H9 (cell line): Measurements from ENCODE around the gene THSD4. TPM values are rescaled to one million over a fixed set of nuclear protein-coding genes. Genes with fewer than 3 reads are reported as not detected.

ENCODE experiments used
- DNase-seq: peaks from one replicate; pipeline ENCODE4 v3.0.0-alpha.2; 2017
- H2AFZ ChIP-seq: one replicate; pipeline ENCODE4 v1.6.1; 2013; ENCODE audit warnings: mild to moderate bottlenecking, low read length, control low read depth, moderate library complexity
- H2AK5ac ChIP-seq: 2 replicates; pipeline ENCODE4 v1.6.1; 2013; ENCODE audit warnings: low read length, control low read depth, mixed read lengths; ENCODE audit not compliant: insufficient read length
- H2BK120ac ChIP-seq: one replicate; pipeline ENCODE4 v1.6.1; 2013; ENCODE audit warnings: low read depth, mild to moderate bottlenecking, low read length, control low read depth, inconsistent platforms; ENCODE audit not compliant: poor library complexity, severe bottlenecking
- H2BK12ac ChIP-seq: 2 replicates; pipeline ENCODE4 v1.6.1; 2013; ENCODE audit warnings: low read length, control low read depth, mixed read lengths, low read depth; ENCODE audit not compliant: insufficient read length
- H2BK15ac ChIP-seq: 2 replicates; pipeline ENCODE4 v1.6.1; 2013; ENCODE audit warnings: low read depth, low read length, control low read depth
- H2BK20ac ChIP-seq: one replicate; pipeline ENCODE4 v1.6.1; 2013; ENCODE audit warnings: low read depth, mild to moderate bottlenecking, low read length, control low read depth, inconsistent platforms; ENCODE audit not compliant: poor library complexity, severe bottlenecking
- H2BK5ac ChIP-seq: 2 replicates; pipeline ENCODE4 v1.6.1; 2013; ENCODE audit warnings: low read length, control low read depth, mixed read lengths; ENCODE audit not compliant: insufficient read length
- H3K14ac ChIP-seq: 2 replicates; pipeline ENCODE4 v1.6.1; 2013; ENCODE audit warnings: low read length, control low read depth; ENCODE audit not compliant: insufficient read depth
- H3K18ac ChIP-seq: 2 replicates; pipeline ENCODE4 v1.6.1; 2013; ENCODE audit warnings: low read depth, mild to moderate bottlenecking, mixed read lengths, low read length, control low read depth; ENCODE audit not compliant: insufficient read length
- H3K23ac ChIP-seq: 2 replicates; pipeline ENCODE4 v1.6.1; 2013; ENCODE audit warnings: low read length, control low read depth, mixed read lengths, low read depth; ENCODE audit not compliant: insufficient read length
- H3K23me2 ChIP-seq: 2 replicates; pipeline ENCODE4 v1.6.1; 2013; ENCODE audit warnings: low read depth, mild to moderate bottlenecking, mixed read lengths, low read length, control low read depth; ENCODE audit not compliant: insufficient read length, poor library complexity, severe bottlenecking
- H3K27ac ChIP-seq: 2 replicates; pipeline ENCODE4 v1.5.1; 2013; ENCODE audit warnings: low read length, control low read depth, mixed read lengths, low read depth; ENCODE audit not compliant: insufficient read length
- H3K27me3 ChIP-seq: 2 replicates; pipeline ENCODE4 v1.6.1; 2013; ENCODE audit warnings: low read length, control low read depth, inconsistent platforms; ENCODE audit not compliant: insufficient read depth
- H3K4ac ChIP-seq: 2 replicates; pipeline ENCODE4 v1.6.1; 2013; ENCODE audit warnings: low read depth, mild to moderate bottlenecking, control low read depth, inconsistent platforms, low read length, moderate library complexity
- H3K4me1 ChIP-seq: 2 replicates; pipeline ENCODE4 v1.6.1; 2013; ENCODE audit warnings: low read length, control low read depth, inconsistent platforms; ENCODE audit not compliant: insufficient read depth
- H3K4me2 ChIP-seq: 2 replicates; pipeline ENCODE4 v1.6.1; 2013; ENCODE audit warnings: low read length, control low read depth, mixed read lengths; ENCODE audit not compliant: insufficient read length, insufficient read depth
- H3K56ac ChIP-seq: 2 replicates; pipeline ENCODE4 v1.6.1; 2013; ENCODE audit warnings: low read depth, mild to moderate bottlenecking, mixed read lengths, low read length, control low read depth; ENCODE audit not compliant: insufficient read length
- H3K79me1 ChIP-seq: 2 replicates; pipeline ENCODE4 v1.6.1; 2013; ENCODE audit warnings: low read depth, mild to moderate bottlenecking, moderate library complexity, low read length, control low read depth, inconsistent platforms; ENCODE audit not compliant: insufficient read depth, poor library complexity, severe bottlenecking
- H3K79me2 ChIP-seq: 2 replicates; pipeline ENCODE4 v1.6.1; 2013; ENCODE audit warnings: low read length, control low read depth, inconsistent platforms; ENCODE audit not compliant: insufficient read depth
- H3K9ac ChIP-seq: 2 replicates; pipeline ENCODE4 v1.6.1; 2013; ENCODE audit warnings: low read length, control low read depth, mixed read lengths; ENCODE audit not compliant: insufficient read length; ENCODE audit errors: extremely low read depth
- H3K9me3 ChIP-seq: one replicate; pipeline ENCODE4 v1.6.1; 2013; ENCODE audit warnings: low read depth, low read length, inconsistent platforms; ENCODE audit not compliant: control insufficient read depth
- H3T11ph ChIP-seq: one replicate; pipeline ENCODE4 v1.6.1; 2013; ENCODE audit warnings: mild to moderate bottlenecking, low read length, control low read depth, inconsistent platforms
- H4K20me1 ChIP-seq: one replicate; pipeline ENCODE4 v1.6.1; 2013; ENCODE audit not compliant: control insufficient read depth, insufficient read length, insufficient read depth
- H4K5ac ChIP-seq: 2 replicates; pipeline ENCODE4 v1.6.1; 2013; ENCODE audit warnings: low read depth, mild to moderate bottlenecking, mixed read lengths, low read length, control low read depth; ENCODE audit not compliant: insufficient read length
- H4K8ac ChIP-seq: replicated peaks from 2 replicates; pipeline ENCODE4 v1.6.1; 2013; ENCODE audit warnings: low read length, control low read depth, mixed read lengths, low read depth; ENCODE audit not compliant: insufficient read length
- H4K91ac ChIP-seq: 2 replicates; pipeline ENCODE4 v1.6.1; 2013; ENCODE audit warnings: low read depth, mild to moderate bottlenecking, moderate library complexity, mixed read lengths, low read length, control low read depth; ENCODE audit not compliant: insufficient read length
- H3K27ac Mint-ChIP-seq, 3 experiments: 2 replicates in 2 of 3; 3 replicates in 1 of 3; pipeline ENCODE4 v1.8.0; 2020 to 2021; ENCODE audit warnings: mixed read lengths in 3 of 3, mild to moderate bottlenecking in 1 of 3, moderate library complexity in 1 of 3
- H3K27me3 Mint-ChIP-seq: 2 replicates; pipeline ENCODE4 v1.8.0; 2021; ENCODE audit warnings: low read depth, mild to moderate bottlenecking, moderate library complexity, mixed read lengths
- H3K36me3 Mint-ChIP-seq, 3 experiments: 2 replicates in 2 of 3; 3 replicates in 1 of 3; pipeline ENCODE4 v1.8.0; 2020 to 2021; ENCODE audit warnings: low read depth in 3 of 3, mixed read lengths in 3 of 3; ENCODE audit not compliant: insufficient read depth in 1 of 3
- H3K4me1 Mint-ChIP-seq, 2 experiments: 2 replicates each; pipeline ENCODE4 v1.8.0; 2020; ENCODE audit warnings: mixed read lengths in 2 of 2
- H3K4me3 Mint-ChIP-seq, 2 experiments: 2 replicates in 1 of 2; 3 replicates in 1 of 2; pipeline ENCODE4 v1.8.0; 2020 to 2021; ENCODE audit warnings: mild to moderate bottlenecking in 2 of 2, mixed read lengths in 2 of 2, moderate library complexity in 1 of 2
- H3K9me3 Mint-ChIP-seq, 2 experiments: 2 replicates in 1 of 2; 3 replicates in 1 of 2; pipeline ENCODE4 v1.8.0; 2020; ENCODE audit warnings: mild to moderate bottlenecking in 2 of 2, mixed read lengths in 2 of 2, moderate library complexity in 1 of 2
- WGBS: extraction: QIAGEN DNeasy Blood & Tissue Kit; methylation state at CpG from one replicate; pipeline ENCODE4 v1.1.7; 2013; ENCODE audit warnings: missing lambda C conversion rate, low lambda C conversion rate, mixed read lengths; ENCODE audit not compliant: insufficient read length; ENCODE audit errors: extremely low coverage; 5-methylcytosine and 5-hydroxymethylcytosine counted together
- total RNA-seq: library from RNA; stranded (reverse); gene quantifications from 2 replicates; pipeline ENCODE4 v1.2.1, GENCODE V29; 2021
- TF ChIP-seq, protein P1 (sequence below): fragments of 200-600 bp; sonication (generic); conservative IDR thresholded peaks from 3 replicates; pipeline ENCODE4 v1.8.0; 2021; ENCODE audit warnings: antibody characterized with exemption, mild to moderate bottlenecking

THSD4 gene
- total RNA-seq, 1 experiment from 2014 or later, result 5.5 TPM

DNA sequence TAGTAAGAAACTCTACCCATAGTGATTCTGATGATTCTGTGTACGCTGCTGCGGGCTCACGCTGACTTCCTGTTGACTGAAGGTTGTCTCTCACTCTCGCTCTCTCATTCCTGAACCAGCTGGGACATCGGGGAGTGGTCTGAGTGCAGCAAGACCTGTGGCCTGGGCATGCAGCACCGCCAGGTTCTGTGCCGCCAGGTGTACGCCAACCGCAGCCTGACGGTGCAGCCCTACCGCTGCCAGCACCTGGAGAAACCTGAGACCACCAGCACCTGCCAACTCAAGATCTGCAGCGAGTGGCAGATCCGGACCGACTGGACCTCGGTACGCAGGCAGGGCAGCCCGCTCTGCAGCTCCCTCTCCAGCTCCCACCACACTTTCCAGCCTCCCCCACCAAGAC lies 631.4 kb downstream of the THSD4 start:
- TF ChIP-seq, protein P1, sequence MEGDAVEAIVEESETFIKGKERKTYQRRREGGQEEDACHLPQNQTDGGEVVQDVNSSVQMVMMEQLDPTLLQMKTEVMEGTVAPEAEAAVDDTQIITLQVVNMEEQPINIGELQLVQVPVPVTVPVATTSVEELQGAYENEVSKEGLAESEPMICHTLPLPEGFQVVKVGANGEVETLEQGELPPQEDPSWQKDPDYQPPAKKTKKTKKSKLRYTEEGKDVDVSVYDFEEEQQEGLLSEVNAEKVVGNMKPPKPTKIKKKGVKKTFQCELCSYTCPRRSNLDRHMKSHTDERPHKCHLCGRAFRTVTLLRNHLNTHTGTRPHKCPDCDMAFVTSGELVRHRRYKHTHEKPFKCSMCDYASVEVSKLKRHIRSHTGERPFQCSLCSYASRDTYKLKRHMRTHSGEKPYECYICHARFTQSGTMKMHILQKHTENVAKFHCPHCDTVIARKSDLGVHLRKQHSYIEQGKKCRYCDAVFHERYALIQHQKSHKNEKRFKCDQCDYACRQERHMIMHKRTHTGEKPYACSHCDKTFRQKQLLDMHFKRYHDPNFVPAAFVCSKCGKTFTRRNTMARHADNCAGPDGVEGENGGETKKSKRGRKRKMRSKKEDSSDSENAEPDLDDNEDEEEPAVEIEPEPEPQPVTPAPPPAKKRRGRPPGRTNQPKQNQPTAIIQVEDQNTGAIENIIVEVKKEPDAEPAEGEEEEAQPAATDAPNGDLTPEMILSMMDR, result no peak
- Histone ChIP-seq H4K5ac (no peak overlapping the region), H3K18ac (no peak overlapping the region), H4K8ac (no peak overlapping the region), H3K27ac (no peak overlapping the region), H2BK12ac (no peak overlapping the region), H3K79me2 (no peaks in the 10 kb centered on the region), H2AK5ac (no peak overlapping the region), H3K23me2 (no peaks in the 10 kb centered on the region), H3K9ac (no peak overlapping the region), H3K4me2 (no peak overlapping the region), H3K14ac (no peak overlapping the region), H2BK20ac (no peak overlapping the region), H3K23ac (no peak overlapping the region), H3K56ac (no peak overlapping the region), H2AFZ (no peak overlapping the region), H3K27me3 (no peaks in the 10 kb centered on the region), H2BK5ac (no peak overlapping the region), H3K9me3 (no peaks in the 10 kb centered on the region), H3K4ac (no peak overlapping the region), H2BK120ac (no peak overlapping the region), H4K91ac (no peak overlapping the region), H4K20me1 (peaks cover 4% of the 10 kb centered on the region), H2BK15ac (no peak overlapping the region), H3K4me1 (no peaks in the 10 kb centered on the region), H3T11ph (no peak overlapping the region), H3K79me1 (no peaks in the 10 kb centered on the region)
- no peak for DNase-seq
- H3K9me3 Mint-ChIP-seq, result no peaks in the 10 kb centered on the region
- no peak overlapping the region for H3K27ac Mint-ChIP-seq
- WGBS, result no CpG with 5 or more reads among the region's 17 CpGs
- H3K36me3 Mint-ChIP-seq, result no peaks in the 10 kb centered on the region; a peak in 1 of 7 replicates
- H3K27me3 Mint-ChIP-seq, result no peaks in the 10 kb centered on the region
- H3K4me3 Mint-ChIP-seq, result no peak overlapping the region
- no peaks in the 10 kb centered on the region for H3K4me1 Mint-ChIP-seq
